ENCODE results near the gene FHOD3.
"Not testable (repeated sequence)": the region's sequence is repeated elsewhere in the genome, so short reads cannot be mapped to it uniquely, and the experiment has no call there.

The FHOD3 gene

GRCh38 chr18:36352384-36352783, 54.9 kb downstream of the FHOD3 start:
- no peak for DNase-seq

DNA sequence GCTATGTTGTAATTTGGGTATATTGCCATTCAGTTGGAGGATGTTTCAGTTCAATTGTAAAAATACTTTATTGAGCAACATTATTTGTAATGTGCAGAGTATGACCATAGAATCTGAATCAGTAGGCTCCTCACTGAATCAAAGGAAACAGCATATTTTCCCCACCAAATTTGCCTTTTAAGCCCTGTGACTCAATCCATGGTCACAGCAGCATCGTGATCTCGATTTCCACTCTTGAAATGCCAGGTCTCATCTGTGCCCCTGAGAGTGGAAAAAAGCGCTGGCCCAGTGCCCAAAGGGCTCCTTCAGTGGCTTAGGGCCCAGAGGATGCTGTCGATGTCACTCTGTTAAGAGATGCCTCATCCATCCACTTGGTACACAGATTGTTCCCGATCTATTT, 57.5 kb downstream of the FHOD3 start:
- no peak for DNase-seq

DNA sequence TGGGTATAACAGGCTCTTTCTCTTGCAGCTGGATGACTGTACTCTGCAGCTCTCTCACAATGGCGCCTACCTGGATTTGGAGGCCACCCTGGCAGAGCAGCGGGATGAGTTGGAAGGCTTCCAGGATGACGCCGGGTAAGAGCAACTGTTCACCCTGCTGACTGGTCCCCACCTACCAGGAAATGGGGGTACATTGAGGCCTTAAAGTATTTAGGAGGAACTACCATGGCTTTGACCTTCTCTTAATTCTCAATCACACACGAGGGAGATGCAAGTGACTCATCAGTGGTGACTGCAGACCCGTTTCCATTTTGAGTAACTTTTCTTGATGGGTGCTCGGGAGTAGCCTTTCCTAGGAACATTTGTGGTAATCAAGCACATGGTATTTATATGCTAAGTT, 58.0 kb downstream of the FHOD3 start:
- no peak for DNase-seq

GRCh38 chr18:36356741-36357140, 59.2 kb downstream of the FHOD3 start:
- DNase-seq, result not testable (repeated sequence)

DNA sequence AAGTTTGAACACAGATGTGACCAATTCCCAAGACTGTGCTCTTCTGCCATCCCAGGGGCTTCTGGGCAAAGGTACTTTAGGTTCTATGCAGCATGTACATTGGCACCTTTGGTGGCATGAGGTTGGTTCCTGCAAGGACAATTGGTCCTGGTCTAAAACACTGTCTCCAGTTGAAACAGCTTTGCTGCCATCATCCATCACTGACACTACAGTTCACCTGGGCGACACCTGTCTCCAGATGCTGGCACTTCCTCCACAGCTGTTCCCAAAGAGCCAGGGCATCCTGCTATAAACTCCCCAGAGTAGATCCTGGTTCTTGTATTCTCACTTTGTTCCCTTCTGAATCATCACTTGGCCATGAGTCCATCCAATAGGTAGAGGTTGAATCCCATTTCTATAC, 60.6 kb downstream of the FHOD3 start:
- DNase-seq, result no peak

DNA sequence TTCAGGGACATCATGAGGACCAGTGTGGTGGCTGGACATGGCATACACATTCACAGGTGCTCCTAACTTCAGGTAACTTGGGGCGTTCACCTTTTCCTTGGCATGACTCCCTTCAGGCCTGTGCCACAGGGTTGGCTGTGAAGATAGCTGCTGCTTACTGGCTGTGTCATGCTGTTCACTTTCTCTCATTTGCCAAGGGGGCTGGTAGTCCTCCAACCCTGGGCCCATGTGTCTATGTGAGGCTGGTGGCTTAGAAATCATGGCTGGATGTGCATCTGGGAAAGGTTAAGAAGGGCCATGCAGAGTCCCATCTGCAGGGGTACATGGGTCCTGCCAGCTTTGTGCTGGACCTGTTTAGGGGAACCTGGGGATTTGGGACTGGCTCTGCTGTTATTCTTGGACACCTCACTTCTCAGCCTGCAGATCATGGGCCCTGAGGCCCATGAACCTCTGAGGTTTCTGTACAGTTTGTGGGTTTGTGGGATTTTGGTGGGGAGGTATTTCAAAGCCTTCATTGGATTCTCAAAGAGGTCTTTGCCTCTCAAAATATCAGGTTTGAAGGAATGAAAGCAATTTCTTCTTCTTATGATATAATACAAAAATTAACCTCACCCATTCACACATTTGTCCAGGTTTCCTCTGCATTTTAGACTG, 62.9 kb downstream of the FHOD3 start:
- DNase-seq, result no peak

- no peak for DNase-seq
Observed at GRCh38 chr18:36364911-36365624, 67.6 kb downstream of the FHOD3 start.

DNA sequence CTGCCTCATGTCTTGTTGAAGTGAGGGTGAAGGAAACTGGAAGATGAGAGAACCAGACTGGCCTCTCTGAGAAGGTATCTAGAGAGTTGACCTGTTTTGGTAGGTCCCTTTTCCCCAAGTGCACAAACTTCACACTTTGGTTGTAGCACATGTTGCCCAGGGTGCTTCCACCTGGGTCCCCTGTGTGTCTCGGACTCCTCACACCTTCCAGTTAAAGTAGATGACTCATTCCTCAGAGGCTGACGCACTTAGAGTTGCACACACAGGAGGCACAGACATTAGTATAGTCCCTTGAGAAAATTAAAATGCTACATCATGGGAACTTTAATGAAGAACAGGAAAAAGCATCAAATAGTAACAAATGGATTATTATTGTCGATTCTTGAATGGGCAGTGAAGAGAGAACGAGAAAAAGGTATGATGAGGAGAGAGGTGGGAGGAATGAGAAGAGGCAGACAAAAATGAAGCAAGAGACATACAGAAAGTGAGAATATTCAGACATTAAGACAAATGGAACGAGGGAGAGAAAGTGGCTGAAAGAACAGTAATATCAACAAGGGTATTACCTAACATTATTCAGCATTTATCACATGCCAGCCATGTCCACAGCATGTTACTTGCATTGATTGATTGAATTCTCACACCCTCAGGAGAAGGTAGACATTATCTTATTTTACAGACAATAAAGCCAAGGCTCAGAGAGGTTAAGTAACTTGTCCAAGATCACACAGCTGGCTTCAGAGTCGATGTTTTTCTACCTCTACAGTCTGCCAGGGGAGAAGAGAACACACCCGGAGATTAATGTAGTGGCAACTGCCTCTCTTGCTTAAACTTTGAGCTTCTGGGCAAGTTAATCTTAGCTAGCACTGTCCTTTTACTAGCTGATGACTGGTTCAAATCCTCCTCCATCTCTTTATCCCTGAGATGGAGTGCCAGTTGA, 68.6 kb downstream of the FHOD3 start:
- DNase-seq, result no peak

- DNase-seq, result no peak
Observed at GRCh38 chr18:36366994-36367839, 69.7 kb downstream of the FHOD3 start.

GRCh38 chr18:36368889-36369288, 71.4 kb downstream of the FHOD3 start:
- DNase-seq, result no peak

DNA sequence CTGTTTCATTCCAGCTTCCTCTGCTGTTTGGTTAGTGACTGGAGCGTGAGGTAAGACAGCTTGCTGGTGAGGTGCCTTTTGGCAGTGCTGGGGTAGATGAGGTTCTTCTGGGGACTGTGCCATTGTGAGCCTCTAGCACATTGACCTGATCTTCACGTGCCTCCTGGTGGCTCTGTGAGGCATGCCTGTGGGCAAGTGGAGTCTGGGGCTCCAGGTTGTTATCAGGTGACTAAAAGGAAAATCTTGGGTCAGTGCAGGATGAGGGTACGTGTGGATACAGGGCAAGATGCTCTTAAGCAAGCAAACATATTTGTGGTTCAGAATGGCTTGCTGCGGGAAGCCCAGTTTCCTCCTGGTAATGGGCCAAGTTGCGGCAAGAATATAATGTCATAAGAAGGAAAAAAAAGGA, 75.4 kb downstream of the FHOD3 start:
- no peak for DNase-seq

DNA sequence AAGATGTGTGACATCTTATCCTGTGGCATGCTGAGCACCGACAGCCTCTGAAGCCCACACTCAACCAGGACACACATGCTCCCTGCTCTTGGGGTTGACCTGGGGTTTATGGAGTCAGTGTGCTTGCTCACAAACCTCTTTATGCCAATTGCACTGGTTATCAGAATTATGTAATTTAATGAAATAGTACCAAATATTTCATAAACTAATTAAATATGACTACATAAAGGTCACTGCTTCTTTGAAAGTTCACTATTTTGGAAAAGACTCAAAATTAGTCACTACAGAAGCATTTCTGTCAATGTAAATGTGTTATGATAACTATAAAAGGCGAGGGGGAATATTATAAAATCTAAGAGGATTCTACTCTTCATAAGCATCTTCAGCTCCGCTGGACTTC, 76.7 kb downstream of the FHOD3 start:
- DNase-seq, result no peak

- DNase-seq, result no peak
Observed at GRCh38 chr18:36375118-36375517, 77.6 kb downstream of the FHOD3 start.

DNA sequence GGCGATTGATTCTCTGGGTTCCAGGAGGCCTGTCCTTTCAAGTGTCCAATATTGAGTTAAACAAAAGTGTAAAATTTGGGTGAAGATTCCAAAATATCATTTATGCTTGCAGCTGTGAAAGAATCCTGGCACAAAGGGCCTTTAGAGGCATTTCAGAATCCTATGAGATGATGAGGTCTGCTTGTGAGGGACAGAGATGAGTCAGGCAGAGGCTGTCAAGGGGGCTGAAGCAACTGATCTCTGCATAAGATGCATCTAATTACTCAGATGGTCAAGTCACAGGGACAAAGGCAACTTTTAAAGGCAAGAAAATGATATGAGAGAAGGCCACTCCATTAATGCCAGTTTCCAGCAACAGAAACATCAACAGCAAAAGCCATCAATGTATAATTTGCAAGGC, 78.8 kb downstream of the FHOD3 start:
- no peak for DNase-seq

- DNase-seq, result no peak
Observed at GRCh38 chr18:36377626-36378025, 80.1 kb downstream of the FHOD3 start.

DNA sequence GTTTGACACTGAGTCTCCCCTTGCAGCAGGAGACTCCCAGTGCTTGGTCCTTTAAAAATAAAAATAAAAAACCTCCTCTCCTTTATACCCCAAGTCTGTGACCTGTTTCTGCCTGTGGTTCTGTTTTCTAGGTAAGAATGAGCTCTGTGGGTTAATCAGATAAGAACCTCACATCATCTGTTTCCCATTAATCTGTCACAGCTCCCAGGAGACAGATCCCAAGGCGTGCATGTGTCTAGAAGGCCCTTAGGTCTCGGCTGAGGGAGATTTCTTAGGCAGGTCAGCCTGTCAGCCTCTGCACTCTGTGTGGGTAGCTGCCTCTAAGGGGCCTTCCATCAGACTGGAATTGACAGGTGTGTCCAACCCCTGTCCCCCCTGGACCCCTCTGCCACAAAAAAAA, 80.7 kb downstream of the FHOD3 start:
- DNase-seq, result no peak

GRCh38 chr18:36379435-36379984, 82.0 kb downstream of the FHOD3 start:
- DNase-seq, result no peak

- DNase-seq, result no peak
Observed at GRCh38 chr18:36380173-36380827, 82.8 kb downstream of the FHOD3 start.

DNA sequence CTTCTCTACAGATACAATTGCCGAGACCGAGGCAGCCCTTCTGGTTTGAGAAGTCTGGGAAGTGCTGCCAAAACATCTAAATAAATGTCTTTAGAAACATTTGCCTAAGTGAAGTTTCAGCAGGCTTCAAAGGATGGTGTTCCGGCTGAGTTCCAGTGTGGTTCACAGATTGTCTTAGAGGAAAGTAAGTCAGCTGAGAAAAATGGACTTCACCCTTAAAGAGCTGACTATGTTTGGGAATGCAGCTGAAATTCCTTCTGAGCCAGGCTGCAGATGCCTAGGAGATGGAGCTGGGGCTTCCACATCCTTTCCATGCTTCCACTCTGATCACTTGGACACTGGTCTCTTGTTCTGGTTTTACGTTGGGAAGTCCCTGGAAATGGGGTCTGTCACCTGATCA, 83.6 kb downstream of the FHOD3 start:
- DNase-seq, result no peak

DNA sequence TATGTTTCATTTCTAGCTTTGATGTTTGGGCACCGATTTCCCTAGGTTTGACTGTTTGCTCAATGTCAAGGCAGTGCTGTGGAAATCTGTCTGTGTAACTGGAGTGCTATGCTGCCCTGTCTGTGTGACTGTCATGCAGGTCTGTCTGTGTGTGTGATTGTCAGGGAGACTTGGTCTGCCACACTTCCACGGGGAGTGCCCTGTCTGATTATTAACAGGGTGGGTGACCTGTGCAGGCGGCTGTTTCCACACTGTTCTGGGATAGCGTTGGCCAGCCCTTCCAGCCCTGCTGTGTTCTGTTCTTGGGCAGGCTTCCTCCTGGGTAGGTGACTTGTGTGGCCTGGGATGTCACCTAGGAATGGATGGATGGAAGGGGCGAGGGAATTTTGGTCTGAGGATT, 85.3 kb downstream of the FHOD3 start:
- no peak for DNase-seq

DNA sequence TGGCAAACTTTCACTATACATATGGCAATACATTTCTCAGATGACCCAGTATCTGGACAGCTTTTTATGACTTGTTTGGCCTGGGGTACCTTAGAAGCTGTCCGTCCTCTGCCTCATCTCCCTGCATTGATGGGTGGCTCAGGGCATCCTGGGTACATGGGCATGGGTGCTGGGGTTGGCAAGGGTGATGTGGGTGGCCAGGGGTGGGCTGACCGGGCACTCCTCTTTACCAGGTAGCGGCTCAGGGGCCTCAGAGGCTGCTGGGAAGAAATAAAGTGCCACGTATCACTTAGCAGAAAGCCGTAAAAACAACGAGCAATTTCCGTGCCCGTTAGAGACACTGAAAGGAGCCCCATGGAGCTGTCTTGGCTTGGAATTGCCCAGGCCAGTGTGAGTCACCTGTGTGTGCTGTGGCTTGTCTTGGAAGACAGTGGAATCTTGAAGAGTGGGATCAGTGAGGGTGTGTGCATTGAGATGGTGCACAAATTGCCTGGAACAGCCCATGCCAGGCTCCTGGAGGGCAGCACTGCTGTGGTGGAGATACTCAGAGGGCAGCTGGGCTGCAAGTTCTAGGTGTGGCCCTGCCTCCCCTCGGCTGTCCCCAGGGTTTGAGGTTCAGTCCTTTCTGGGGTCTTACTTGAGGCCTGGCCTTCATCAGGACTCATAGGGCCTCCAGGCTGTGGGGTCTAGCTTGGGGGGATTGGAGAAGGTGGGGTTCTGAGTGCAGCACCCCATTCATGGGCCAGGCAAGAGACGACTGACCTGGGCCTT, 88.8 kb downstream of the FHOD3 start:
- DNase-seq, result no peak
